ENCODE results near the gene CTDP1.

Gene CTDP1

GRCh38 chr18:79775441-79776221 lies 96.0 kb downstream of the CTDP1 start:
- ChIA-PET CTCF (no interaction called here), POLR2A (no interaction called here)
- TF ChIP-seq CTCF (IDR thresholded peaks at IDR 0.05; ENCODE audit: control extremely low read depth, extremely low read depth, low read depth, missing control alignments): no peak
- no peak for DNase-seq (ENCODE audit: extremely low spot score)

DNA sequence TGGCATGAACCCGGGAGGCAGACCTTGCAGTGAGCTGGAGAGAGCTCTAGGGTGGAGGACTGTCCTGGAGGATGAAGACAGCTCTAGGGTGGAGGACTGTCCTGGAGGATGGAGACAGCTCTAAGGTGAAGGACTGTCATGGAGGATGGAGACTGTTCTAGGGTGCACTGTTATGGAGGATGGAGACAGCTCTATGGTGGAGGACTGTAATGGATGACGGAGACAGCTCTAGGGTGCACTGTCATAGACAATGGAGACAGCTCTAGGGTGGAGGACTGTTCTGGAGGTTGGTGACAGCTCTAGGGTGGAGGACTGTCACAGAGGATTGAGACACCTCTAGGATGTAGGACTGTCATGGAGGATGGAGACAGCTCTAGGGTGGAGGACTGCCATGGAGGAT lies 97.1 kb downstream of the CTDP1 start:
- TF ChIP-seq CTCF (IDR thresholded peaks at IDR 0.05; ENCODE audit: control extremely low read depth, extremely low read depth, low read depth, missing control alignments): no peak
- ChIA-PET CTCF (no interaction called here), POLR2A (no interaction called here)
- DNase-seq (ENCODE audit: extremely low spot score): no peak

DNA sequence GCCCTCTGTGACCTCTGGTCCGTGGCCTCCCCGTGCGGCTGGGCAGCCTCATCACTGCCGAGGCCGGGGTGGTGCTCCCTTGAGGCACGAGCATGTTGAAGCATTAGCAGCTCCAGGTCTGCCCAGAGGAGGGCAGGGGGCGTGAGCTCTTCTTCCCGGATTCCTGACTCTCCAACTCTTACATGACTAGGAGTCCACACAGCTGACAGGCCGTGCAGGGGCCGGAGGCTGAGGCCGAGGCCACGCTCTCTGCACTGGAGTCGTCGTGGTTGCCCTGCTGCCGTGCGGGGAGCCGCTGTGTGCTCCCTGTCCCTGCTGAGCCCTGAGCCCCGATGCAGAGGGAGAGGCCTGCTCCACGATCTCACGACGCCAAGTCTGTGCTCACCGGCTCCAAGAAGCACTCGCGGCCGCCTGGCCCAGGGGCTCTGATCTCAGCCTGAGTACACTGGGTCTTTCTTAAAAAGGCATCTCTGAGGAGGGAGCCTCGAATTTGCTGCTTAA lies 98.7 kb downstream of the CTDP1 start:
- CTCF ChIA-PET: interaction anchor here (1.1 kb wide), 1 partner anchor 11 kb away, joined by 3 read pairs; no protein-coding TSS in a partner anchor
- TF ChIP-seq CTCF (IDR thresholded peaks at IDR 0.05; ENCODE audit: control extremely low read depth, extremely low read depth, low read depth, missing control alignments): no peak
- POLR2A ChIA-PET: no interaction called here
- DNase-seq (ENCODE audit: extremely low spot score): no peak

- CTCF ChIA-PET: no interaction called here
- TF ChIP-seq CTCF (IDR thresholded peaks at IDR 0.05; ENCODE audit: control extremely low read depth, extremely low read depth, low read depth, missing control alignments): no peak
- no peak for DNase-seq (ENCODE audit: extremely low spot score)
- POLR2A ChIA-PET: no interaction called here
Observed at GRCh38 chr18:79779021-79779699, 99.6 kb downstream of the CTDP1 start.

- TF ChIP-seq CTCF (IDR thresholded peaks at IDR 0.05; ENCODE audit: control extremely low read depth, extremely low read depth, low read depth, missing control alignments): no peak
- ChIA-PET POLR2A (no interaction called here), CTCF (no interaction called here)
- no peak for DNase-seq (ENCODE audit: extremely low spot score)
Observed at GRCh38 chr18:79779700-79780190, 100.1 kb downstream of the CTDP1 start.

DNA sequence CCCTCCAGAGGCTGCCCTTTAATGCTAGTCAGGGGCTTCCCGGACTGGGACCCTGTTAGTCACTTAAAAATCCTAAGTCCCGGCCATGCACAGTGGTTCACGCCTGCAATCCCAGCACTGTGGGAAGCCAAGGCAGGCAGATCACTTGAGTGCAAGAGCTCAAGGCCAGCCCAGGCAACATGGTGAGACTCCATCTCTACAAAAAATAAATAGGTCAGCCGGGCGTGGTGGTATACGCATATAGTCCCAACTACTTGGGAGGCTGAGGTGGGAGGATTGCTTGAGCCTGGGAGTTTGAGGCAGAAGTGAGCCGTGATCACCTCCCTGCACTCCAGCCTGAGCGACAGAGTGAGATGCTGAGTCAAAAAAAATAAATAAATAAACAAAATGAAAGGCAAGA lies 100.9 kb downstream of the CTDP1 start:
- CTCF ChIA-PET: no interaction called here
- DNase-seq (ENCODE audit: extremely low spot score): no peak
- TF ChIP-seq CTCF (IDR thresholded peaks at IDR 0.05; ENCODE audit: control extremely low read depth, extremely low read depth, low read depth, missing control alignments): no peak
- POLR2A ChIA-PET: no interaction called here

All from GM10248 (cell line).